ENCODE data around the gene PPP1R16B.

DNA sequence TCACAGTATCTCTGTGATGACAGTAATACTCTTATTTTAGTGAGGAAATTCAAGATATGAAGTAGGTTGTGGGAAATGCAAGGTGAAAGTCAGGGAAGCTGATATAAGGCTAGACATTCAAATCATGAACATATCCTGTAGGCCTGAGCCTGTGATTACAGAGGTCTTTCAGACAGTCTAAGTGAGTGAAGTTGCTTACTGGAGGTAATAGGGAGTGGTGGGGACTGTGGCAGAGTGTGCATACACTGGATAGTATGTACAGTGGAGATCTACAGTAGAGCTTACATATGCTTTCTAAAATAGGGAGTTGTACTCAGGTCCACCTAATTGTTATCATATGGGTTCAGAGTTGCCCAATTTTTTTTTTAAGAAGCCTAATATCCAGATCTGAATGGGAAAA is 159.8 kb downstream of the PPP1R16B start:
- TF ChIP-seq, protein P1, sequence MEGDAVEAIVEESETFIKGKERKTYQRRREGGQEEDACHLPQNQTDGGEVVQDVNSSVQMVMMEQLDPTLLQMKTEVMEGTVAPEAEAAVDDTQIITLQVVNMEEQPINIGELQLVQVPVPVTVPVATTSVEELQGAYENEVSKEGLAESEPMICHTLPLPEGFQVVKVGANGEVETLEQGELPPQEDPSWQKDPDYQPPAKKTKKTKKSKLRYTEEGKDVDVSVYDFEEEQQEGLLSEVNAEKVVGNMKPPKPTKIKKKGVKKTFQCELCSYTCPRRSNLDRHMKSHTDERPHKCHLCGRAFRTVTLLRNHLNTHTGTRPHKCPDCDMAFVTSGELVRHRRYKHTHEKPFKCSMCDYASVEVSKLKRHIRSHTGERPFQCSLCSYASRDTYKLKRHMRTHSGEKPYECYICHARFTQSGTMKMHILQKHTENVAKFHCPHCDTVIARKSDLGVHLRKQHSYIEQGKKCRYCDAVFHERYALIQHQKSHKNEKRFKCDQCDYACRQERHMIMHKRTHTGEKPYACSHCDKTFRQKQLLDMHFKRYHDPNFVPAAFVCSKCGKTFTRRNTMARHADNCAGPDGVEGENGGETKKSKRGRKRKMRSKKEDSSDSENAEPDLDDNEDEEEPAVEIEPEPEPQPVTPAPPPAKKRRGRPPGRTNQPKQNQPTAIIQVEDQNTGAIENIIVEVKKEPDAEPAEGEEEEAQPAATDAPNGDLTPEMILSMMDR (IDR thresholded peaks at IDR 0.05): no peak
- no peak for TF ChIP-seq POLR2A (IDR thresholded peaks at IDR 0.05)

All from body of pancreas (tissue), 4 donors.